Hepatocyte (in vitro differentiated cells): ENCODE measurements around the gene SFXN5. TPM values are rescaled to one million over a fixed set of nuclear protein-coding genes. Genes with fewer than 3 reads are reported as not detected.

Source experiments
- DNase-seq: peaks from one replicate; pipeline ENCODE4 v3.0.0-alpha.2; 2016; ENCODE audit warnings: low spot score
- H2AFZ ChIP-seq: fragments of 200-600 bp; sonication (generic); 2 replicates; pipeline ENCODE4 v1.6.0; 2016; ENCODE audit warnings: antibody characterized with exemption, mild to moderate bottlenecking
- H3K27ac ChIP-seq: fragments of 200-600 bp; sonication (generic); 2 replicates; pipeline ENCODE4 v1.5.1; 2016; ENCODE audit warnings: mild to moderate bottlenecking
- H3K27me3 ChIP-seq: fragments of 200-600 bp; sonication (generic); 2 replicates; pipeline ENCODE4 v1.6.1; 2016
- H3K36me3 ChIP-seq: fragments of 200-600 bp; sonication (generic); replicated peaks from 2 replicates; pipeline ENCODE4 v1.5.1; 2016; ENCODE audit warnings: low read depth; ENCODE audit not compliant: insufficient read depth
- H3K4me1 ChIP-seq: fragments of 200-600 bp; sonication (generic); 2 replicates; pipeline ENCODE4 v1.5.1; 2016; ENCODE audit warnings: mild to moderate bottlenecking, moderate library complexity; ENCODE audit not compliant: insufficient read depth
- H3K4me2 ChIP-seq: fragments of 200-600 bp; sonication (generic); 2 replicates; pipeline ENCODE4 v1.6.0; 2016
- H3K4me3 ChIP-seq: fragments of 200-600 bp; sonication (generic); 2 replicates; pipeline ENCODE4 v1.5.1; 2016; ENCODE audit warnings: mild to moderate bottlenecking
- H3K79me2 ChIP-seq: fragments of 200-600 bp; sonication (generic); 2 replicates; pipeline ENCODE4 v1.6.0; 2017; ENCODE audit warnings: mild to moderate bottlenecking
- H3K9me2 ChIP-seq: fragments of 200-600 bp; sonication (generic); replicated peaks from 2 replicates; pipeline ENCODE4 v1.6.0; 2017; ENCODE audit warnings: mild to moderate bottlenecking; ENCODE audit not compliant: insufficient read depth
- H3K9me3 ChIP-seq: fragments of 200-600 bp; sonication (generic); 2 replicates; pipeline ENCODE4 v1.5.1; 2016; ENCODE audit warnings: low read depth, mild to moderate bottlenecking
- H4K20me1 ChIP-seq: fragments of 200-600 bp; sonication (generic); 2 replicates; pipeline ENCODE4 v1.6.0; 2016; ENCODE audit warnings: mild to moderate bottlenecking; ENCODE audit not compliant: insufficient read depth, poor library complexity, severe bottlenecking
- CTCF ChIP-seq: fragments of 200-600 bp; sonication (generic); IDR thresholded peaks from 2 replicates; pipeline ENCODE4 v1.5.1; 2016; ENCODE audit warnings: antibody characterized with exemption, mild to moderate bottlenecking; ENCODE audit not compliant: poor library complexity
- EZH2 ChIP-seq: fragments of 200-600 bp; sonication (generic); IDR thresholded peaks from 2 replicates; pipeline ENCODE4 v1.6.1; 2016; ENCODE audit warnings: antibody characterized with exemption, mild to moderate bottlenecking, borderline replicate concordance
- EZH2phosphoT487 ChIP-seq: fragments of 200-600 bp; sonication (generic); IDR thresholded peaks from one replicate; pipeline ENCODE4 v1.6.1; 2018; ENCODE audit warnings: antibody characterized with exemption, mild to moderate bottlenecking, low read depth, moderate library complexity; ENCODE audit not compliant: unreplicated experiment, severe bottlenecking
- WGBS: methylation state at CpG from one replicate; pipeline ENCODE4 v1.1.6; 2016; ENCODE audit warnings: low lambda C conversion rate; ENCODE audit errors: missing lambda C conversion rate; 5-methylcytosine and 5-hydroxymethylcytosine counted together
- polyA plus RNA-seq: library from polyadenylated mRNA; unstranded; fragments of >200 nt; fragmentation: Nextera tagmentation; extraction: Ambion mirVana; gene quantifications from 2 replicates; pipeline ENCODE4 v1.2.1, GENCODE V29; 2016
- total RNA-seq: library from RNA; depleted of rRNA; stranded (reverse); fragments of >200 nt; gene quantifications from 2 replicates; pipeline ENCODE4 v1.2.3, GENCODE V29; 2014

SFXN5 gene
- total and polyA plus RNA-seq, 2 experiments from 2014 or later, result 25.8 to 34.6 TPM

DNA sequence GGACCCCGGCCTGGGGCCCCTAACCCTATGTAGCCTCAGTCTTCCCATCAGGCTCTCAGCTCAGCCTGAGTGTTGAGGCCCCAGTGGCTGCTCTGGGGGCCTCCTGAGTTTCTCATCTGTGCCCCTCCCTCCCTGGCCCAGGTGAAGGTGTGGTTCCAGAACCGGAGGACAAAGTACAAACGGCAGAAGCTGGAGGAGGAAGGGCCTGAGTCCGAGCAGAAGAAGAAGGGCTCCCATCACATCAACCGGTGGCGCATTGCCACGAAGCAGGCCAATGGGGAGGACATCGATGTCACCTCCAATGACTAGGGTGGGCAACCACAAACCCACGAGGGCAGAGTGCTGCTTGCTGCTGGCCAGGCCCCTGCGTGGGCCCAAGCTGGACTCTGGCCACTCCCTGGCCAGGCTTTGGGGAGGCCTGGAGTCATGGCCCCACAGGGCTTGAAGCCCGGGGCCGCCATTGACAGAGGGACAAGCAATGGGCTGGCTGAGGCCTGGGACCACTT, 137.8 kb downstream of the SFXN5 start:
- Histone ChIP-seq H3K79me2 (no peaks in the 10 kb centered on the region), H3K4me1 (no peaks in the 10 kb centered on the region), H3K9me2 (no peaks in the 10 kb centered on the region), H3K27me3 (peaks cover 26% of the 10 kb centered on the region), H3K36me3 (no peaks in the 10 kb centered on the region), H2AFZ (no peak overlapping the region), H4K20me1 (no peaks in the 10 kb centered on the region), H3K4me3 (no peak overlapping the region), H3K4me2 (no peak overlapping the region), H3K9me3 (no peaks in the 10 kb centered on the region), H3K27ac (no peak overlapping the region)
- TF ChIP-seq EZH2, result no peak
- no peak for TF ChIP-seq CTCF
- no peak for TF ChIP-seq EZH2phosphoT487
- WGBS, result 89% methylated on average over 12 of the region's 12 CpGs
- no peak for DNase-seq

- Histone ChIP-seq H3K4me3 (no peak overlapping the region), H3K79me2 (no peaks in the 10 kb centered on the region), H3K27me3 (peaks cover 31% of the 10 kb centered on the region), H4K20me1 (no peaks in the 10 kb centered on the region), H3K9me2 (no peaks in the 10 kb centered on the region), H3K9me3 (no peaks in the 10 kb centered on the region), H3K4me2 (no peak overlapping the region), H3K36me3 (no peaks in the 10 kb centered on the region), H2AFZ (no peak overlapping the region), H3K4me1 (no peaks in the 10 kb centered on the region), H3K27ac (no peak overlapping the region)
- TF ChIP-seq CTCF (no peak), EZH2phosphoT487 (no peak), EZH2 (no peak)
- WGBS, result 92% methylated on average over 5 of the region's 5 CpGs
- DNase-seq, result no peak
These were observed 138.3 kb downstream of the SFXN5 start for GRCh38 chr2:72933207-72933606.

DNA sequence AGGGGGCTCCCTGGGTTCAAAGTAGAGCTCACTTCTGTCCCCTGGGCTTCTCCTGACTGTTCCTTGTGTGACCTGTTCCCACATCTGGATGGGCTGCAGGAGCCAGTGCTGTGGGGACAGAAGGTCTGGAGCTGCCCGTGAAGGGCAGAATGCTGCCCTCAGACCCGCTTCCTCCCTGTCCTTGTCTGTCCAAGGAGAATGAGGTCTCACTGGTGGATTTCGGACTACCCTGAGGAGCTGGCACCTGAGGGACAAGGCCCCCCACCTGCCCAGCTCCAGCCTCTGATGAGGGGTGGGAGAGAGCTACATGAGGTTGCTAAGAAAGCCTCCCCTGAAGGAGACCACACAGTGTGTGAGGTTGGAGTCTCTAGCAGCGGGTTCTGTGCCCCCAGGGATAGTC, 138.7 kb downstream of the SFXN5 start:
- H3K36me3 ChIP-seq, result no peaks in the 10 kb centered on the region
- TF ChIP-seq EZH2phosphoT487, result no peak
- no peak for TF ChIP-seq CTCF
- TF ChIP-seq EZH2, result no peak
- no peak overlapping the region for H3K4me3 ChIP-seq
- DNase-seq, result no peak
- no peaks in the 10 kb centered on the region for H3K9me2 ChIP-seq
- no peaks in the 10 kb centered on the region for H3K4me1 ChIP-seq
- no peaks in the 10 kb centered on the region for H3K9me3 ChIP-seq
- no peak overlapping the region for H3K4me2 ChIP-seq
- no peak overlapping the region for H3K27ac ChIP-seq
- H3K79me2 ChIP-seq, result no peaks in the 10 kb centered on the region
- WGBS, result 92% methylated on average over 4 of the region's 4 CpGs
- H3K27me3 ChIP-seq, result peaks cover 35% of the 10 kb centered on the region
- no peaks in the 10 kb centered on the region for H4K20me1 ChIP-seq
- no peak overlapping the region for H2AFZ ChIP-seq
